ENCODE results near the gene CTDSPL2. TPM values are rescaled to one million over a fixed set of nuclear protein-coding genes. Genes with fewer than 3 reads are reported as not detected.
"Not testable (repeated sequence)": the region's sequence is repeated elsewhere in the genome, so short reads cannot be mapped to it uniquely, and the experiment has no call there.

The CTDSPL2 gene
- total and polyA plus RNA-seq, 8 donors = 2.7 to 25.1 (median 15.3) TPM

GRCh38 chr15:44545913-44546802 lies 118.7 kb downstream of the CTDSPL2 start:
- intact Hi-C loops (cut with DNase I) = no loop called here
- TF ChIP-seq CTCF (IDR thresholded peaks at IDR 0.05) = no peak
- peak overlapping the region in 1 of 4 donors; percentile 7 for H3K4me3 ChIP-seq
- H3K36me3 ChIP-seq = peaks cover 0 to 2% (median 0%) of the 10 kb centered on the region in 3 donors
- peaks cover 17 to 40% (median 29%) of the 10 kb centered on the region in 3 donors for H3K4me1 ChIP-seq
- no peaks in the 10 kb centered on the region for H3K27me3 ChIP-seq
- FAIRE-seq (no peak), DNase-seq (no peak), ATAC-seq (peak; percentile 23 to 66 (median 43))
- H3K9me3 ChIP-seq = no peaks in the 10 kb centered on the region
- WGBS, 2 donors = 30% methylated on average over 5 of the region's 5 CpGs
- H3K27ac ChIP-seq = peak overlapping the region in 1 of 4 donors; percentile 26

DNA sequence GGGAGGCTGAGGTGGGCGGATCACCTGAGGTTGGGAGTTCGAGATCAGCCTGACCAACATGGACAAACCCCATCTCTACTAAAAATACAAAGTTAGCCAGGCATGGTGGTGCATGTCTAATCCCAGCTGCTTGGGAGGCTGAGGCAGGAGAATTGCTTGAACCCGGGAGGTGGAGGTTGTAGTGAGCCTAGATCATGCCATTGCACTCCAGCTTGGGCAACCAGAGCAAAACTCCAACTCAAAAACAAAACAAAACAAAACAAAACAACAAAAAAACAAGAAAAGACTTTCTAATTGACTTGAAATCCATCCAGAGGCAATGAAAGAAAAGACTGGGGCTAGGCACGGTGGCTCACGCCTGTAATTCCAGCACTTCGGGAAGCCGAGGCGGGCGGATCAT lies 121.7 kb downstream of the CTDSPL2 start:
- H3K4me3 ChIP-seq; FAIRE-seq; intact Hi-C loops (cut with DNase I); H3K27ac ChIP-seq; H3K9me3 ChIP-seq; DNase-seq; ATAC-seq; H3K27me3 ChIP-seq: not testable (repeated sequence)
- H3K4me1 ChIP-seq = peaks cover 6 to 18% (median 9%) of the 10 kb centered on the region in 3 donors
- 97 to 98% methylated on average over 9 of the region's 9 CpGs for WGBS, 2 donors
- peaks cover 4 to 21% (median 13%) of the 10 kb centered on the region in 3 donors for H3K36me3 ChIP-seq

GRCh38 chr15:44550256-44550655 lies 122.8 kb downstream of the CTDSPL2 start:
- no peaks in the 10 kb centered on the region for H3K27me3 ChIP-seq
- H3K4me3 ChIP-seq = no peak overlapping the region
- peak in 3 of 4 donors; percentile 18 to 34 (median 34) for TF ChIP-seq CTCF (IDR thresholded peaks at IDR 0.05)
- H3K9me3 ChIP-seq = no peaks in the 10 kb centered on the region
- peak in 3 of 4 donors; percentile 24 to 47 (median 47) for ATAC-seq
- H3K36me3 ChIP-seq = peaks cover 4 to 32% (median 24%) of the 10 kb centered on the region in 3 donors
- DNase-seq = no peak
- intact Hi-C loops (cut with DNase I) = no loop called here
- H3K4me1 ChIP-seq = peaks cover 3 to 12% (median 6%) of the 10 kb centered on the region in 3 donors
- no peak overlapping the region for H3K27ac ChIP-seq
- 33% methylated on average over 3 of the region's 3 CpGs for WGBS, 2 donors
- FAIRE-seq = no peak

- DNase-seq = no peak
- ATAC-seq = no peak
- TF ChIP-seq CTCF (IDR thresholded peaks at IDR 0.05) = no peak
- no peak for FAIRE-seq
- Histone ChIP-seq H3K27me3 (no peaks in the 10 kb centered on the region), H3K4me3 (no peak overlapping the region), H3K4me1 (peaks cover 0 to 8% (median 6%) of the 10 kb centered on the region in 3 donors), H3K36me3 (peaks cover 4 to 37% (median 29%) of the 10 kb centered on the region in 3 donors), H3K9me3 (no peaks in the 10 kb centered on the region), H3K27ac (no peak overlapping the region)
- intact Hi-C loops (cut with DNase I) = no loop called here
- WGBS, 2 donors = 92 to 96% methylated on average over 4 of the region's 4 CpGs
Measured at GRCh38 chr15:44550734-44551133, 123.3 kb downstream of the CTDSPL2 start.

DNA sequence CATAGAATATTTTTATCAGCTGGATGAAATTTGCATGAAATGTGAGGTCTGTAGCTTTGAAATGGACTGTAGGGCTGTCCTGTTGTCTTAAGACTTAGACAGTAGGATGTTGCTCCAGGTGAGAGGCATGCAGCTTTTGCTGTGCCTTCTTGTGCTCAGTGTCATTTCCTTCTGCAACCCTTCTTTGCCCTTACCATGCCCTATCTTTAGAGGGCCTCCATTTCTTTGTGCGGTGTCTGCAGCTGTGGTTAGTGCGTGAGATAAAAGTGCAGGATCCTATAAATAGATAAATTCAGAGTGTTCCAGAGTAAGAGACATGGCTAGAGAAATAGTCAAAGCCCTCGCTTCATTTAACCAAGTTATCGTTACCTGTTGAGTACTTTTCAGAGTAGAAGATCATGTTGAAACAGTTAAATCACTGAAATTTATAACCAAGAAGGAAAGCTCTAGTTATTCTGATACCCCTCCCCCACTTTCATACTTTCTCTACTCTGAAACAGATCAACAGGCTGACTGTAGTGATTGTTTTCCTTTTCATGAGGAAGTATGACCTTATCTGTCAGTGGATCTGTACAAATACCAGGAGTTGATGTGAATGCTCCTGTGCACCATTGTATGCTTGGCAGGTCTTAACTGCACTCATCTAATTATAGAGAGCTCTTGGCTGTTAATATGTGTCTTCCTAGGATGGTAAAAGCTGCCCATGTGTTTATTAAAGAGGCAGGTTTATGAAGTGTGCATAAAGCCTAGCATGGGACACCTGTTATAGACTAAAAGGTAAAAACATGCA lies 127.7 kb downstream of the CTDSPL2 start:
- intact Hi-C loops (cut with DNase I) = no loop called here
- peak in 2 of 4 donors; percentile 11 to 22 for ATAC-seq
- Histone ChIP-seq H3K4me3 (no peak overlapping the region), H3K4me1 (no peaks in the 10 kb centered on the region), H3K27me3 (no peaks in the 10 kb centered on the region), H3K27ac (no peak overlapping the region), H3K9me3 (no peaks in the 10 kb centered on the region), H3K36me3 (peaks cover 4 to 67% (median 47%) of the 10 kb centered on the region in 3 donors)
- no peak for FAIRE-seq
- no peak for TF ChIP-seq CTCF (IDR thresholded peaks at IDR 0.05)
- 88 to 93% methylated on average over 4 of the region's 4 CpGs for WGBS, 2 donors
- DNase-seq = no peak

GRCh38 chr15:44560926-44561325 lies 133.5 kb downstream of the CTDSPL2 start:
- ATAC-seq; H3K9me3 ChIP-seq; DNase-seq; H3K4me1 ChIP-seq; intact Hi-C loops (cut with DNase I); FAIRE-seq; H3K4me3 ChIP-seq; H3K27me3 ChIP-seq; H3K27ac ChIP-seq: not testable (repeated sequence)
- peaks cover 15 to 84% (median 64%) of the 10 kb centered on the region in 3 donors for H3K36me3 ChIP-seq
